PC-9 (cell line): ENCODE data around the gene TROAP. TPM values are rescaled to one million over a fixed set of nuclear protein-coding genes. Genes with fewer than 3 reads are reported as not detected.

ENCODE experiments used
- BruUV-seq: library from RNA; stranded (reverse); fragments of 400-500 nt; replicated peaks from 2 replicates; lab custom pipeline; 2021; lab: Mats Ljungman, UMichigan
- CTCF ChIA-PET: fragments of 300-600 bp; sonication (Branson Sonifier 250); formaldehyde crosslinking; loops from one replicate; lab custom pipeline; 2022; ENCODE audit warnings: antibody characterized with exemption; lab: Charles Lee
- POLR2A ChIA-PET: fragments of 300-600 bp; sonication (Branson Sonifier 250); formaldehyde crosslinking; loops from one replicate; lab custom pipeline; 2022; ENCODE audit warnings: antibody characterized with exemption; ENCODE audit not compliant: unreplicated experiment; lab: Charles Lee
- DNase-seq, 2 experiments: peaks; one replicate each; pipeline versions ENCODE4 v3.0.0 to v3.0.0-alpha.2; 2015 to 2022; ENCODE audit warnings: mixed read lengths in 1 of 2
- H2AFZ ChIP-seq: fragments of 200-600 bp; sonication (generic); 2 replicates; pipeline ENCODE4 v1.8.1; 2017; ENCODE audit warnings: antibody characterized with exemption
- H3F3A ChIP-seq: fragments of 200-600 bp; sonication (generic); 2 replicates; pipeline ENCODE4 v1.8.1; 2017; ENCODE audit warnings: antibody characterized with exemption, mild to moderate bottlenecking, low read depth; ENCODE audit not compliant: insufficient read depth
- H3K27ac ChIP-seq: fragments of 200-600 bp; sonication (generic); 2 replicates; pipeline ENCODE4 v1.6.1; 2016; ENCODE audit warnings: mixed run types
- H3K27me3 ChIP-seq: fragments of 200-600 bp; sonication (generic); 2 replicates; pipeline ENCODE4 v1.6.1; 2016; ENCODE audit warnings: low read depth, mixed run types; ENCODE audit not compliant: insufficient read depth
- H3K36me3 ChIP-seq: fragments of 200-600 bp; sonication (generic); 2 replicates; pipeline ENCODE4 v1.6.1; 2016; ENCODE audit warnings: low read depth, mixed run types
- H3K4me1 ChIP-seq: fragments of 200-600 bp; sonication (generic); replicated peaks from 2 replicates; pipeline ENCODE4 v1.6.1; 2016; ENCODE audit warnings: mixed run types; ENCODE audit not compliant: insufficient read depth
- H3K4me2 ChIP-seq: fragments of 200-600 bp; sonication (generic); 2 replicates; pipeline ENCODE4 v1.6.1; 2017; ENCODE audit warnings: mixed run types
- H3K4me3 ChIP-seq: fragments of 200-600 bp; sonication (generic); 2 replicates; pipeline ENCODE4 v1.6.1; 2016; ENCODE audit warnings: mixed run types
- H3K79me2 ChIP-seq: fragments of 200-600 bp; sonication (generic); 2 replicates; pipeline ENCODE4 v1.6.1; 2017; ENCODE audit warnings: low read depth, mixed run types
- H3K9me2 ChIP-seq: fragments of 200-600 bp; sonication (generic); 2 replicates; pipeline ENCODE4 v1.8.1; 2017; ENCODE audit warnings: mild to moderate bottlenecking; ENCODE audit not compliant: insufficient read depth
- H3K9me3 ChIP-seq: fragments of 200-600 bp; sonication (generic); 2 replicates; pipeline ENCODE4 v1.8.1; 2016; ENCODE audit warnings: low read depth; ENCODE audit not compliant: insufficient read depth
- H4K20me1 ChIP-seq: fragments of 200-600 bp; sonication (generic); 2 replicates; pipeline ENCODE4 v1.8.1; 2017; ENCODE audit not compliant: insufficient read depth
- CTCF ChIP-seq: fragments of 200-600 bp; sonication (generic); conservative IDR thresholded peaks from 2 replicates; pipeline ENCODE4 v1.6.1; 2017; ENCODE audit warnings: mixed run types, antibody characterized with exemption, mild to moderate bottlenecking, moderate library complexity
- EZH2 ChIP-seq: fragments of 200-600 bp; sonication (generic); IDR thresholded peaks from 2 replicates; pipeline ENCODE4 v1.8.0; 2017; ENCODE audit warnings: antibody characterized with exemption, low read depth
- intact Hi-C: fragments of 100-400 bp; cut with micrococcal nuclease; formaldehyde crosslinking; loops from one replicate; pipeline ENCODE4 v1.10.0; 2022; ENCODE audit not compliant: unreplicated experiment
- total RNA-seq: library from RNA; stranded (reverse); gene quantifications from 2 replicates; pipeline ENCODE4 v1.2.3, GENCODE V29; 2021

TROAP gene
- total RNA-seq, 1 experiment from 2014 or later, result 79.9 TPM

GRCh38 chr12:49330032-49330619 is 7.1 kb downstream of the TROAP start:
- no peak for TF ChIP-seq EZH2
- TF ChIP-seq CTCF, result no peak
- Histone ChIP-seq H2AFZ (no peak overlapping the region), H4K20me1 (no peaks in the 10 kb centered on the region), H3F3A (peaks cover 13% of the 10 kb centered on the region; the same call in 1 of the 2 replicates), H3K4me2 (no peak overlapping the region), H3K4me1 (no peaks in the 10 kb centered on the region), H3K79me2 (no peaks in the 10 kb centered on the region), H3K9me3 (no peaks in the 10 kb centered on the region), H3K27me3 (no peaks in the 10 kb centered on the region), H3K4me3 (no peak overlapping the region), H3K9me2 (no peaks in the 10 kb centered on the region), H3K36me3 (no peaks in the 10 kb centered on the region), H3K27ac (no peak overlapping the region)
- no peak for DNase-seq
- CTCF ChIA-PET, result interaction anchor here (0.8 kb wide), 1 partner anchor 37 kb away, joined by 6 read pairs; no protein-coding TSS in a partner anchor
- BruUV-seq, result no TSS peak
- intact Hi-C loops, result no loop called here
- POLR2A ChIA-PET, result no interaction called here

- H3F3A ChIP-seq, result peaks cover 13% of the 10 kb centered on the region; the same call in 1 of the 2 replicates
- no peaks in the 10 kb centered on the region for H3K36me3 ChIP-seq
- H4K20me1 ChIP-seq, result no peaks in the 10 kb centered on the region
- no peak overlapping the region for H3K4me2 ChIP-seq
- TF ChIP-seq CTCF, result no peak
- no peaks in the 10 kb centered on the region for H3K79me2 ChIP-seq
- no peak overlapping the region for H3K27ac ChIP-seq
- POLR2A ChIA-PET, result no interaction called here
- intact Hi-C loops, result loop anchor here (1.0 kb wide), 1 partner anchor 26 kb away; no protein-coding TSS in a partner anchor
- no peaks in the 10 kb centered on the region for H3K4me1 ChIP-seq
- DNase-seq, result no peak
- no peak overlapping the region for H3K4me3 ChIP-seq
- H2AFZ ChIP-seq, result no peak overlapping the region
- no TSS peak for BruUV-seq
- no peaks in the 10 kb centered on the region for H3K27me3 ChIP-seq
- no peaks in the 10 kb centered on the region for H3K9me3 ChIP-seq
- CTCF ChIA-PET, result interaction anchor here (0.6 to 2.2 kb wide), 8 partner anchors 8 to 183 kb away, joined by 3 to 16 read pairs (median 6); partner anchors contain the start of gene TROAP
- H3K9me2 ChIP-seq, result no peaks in the 10 kb centered on the region
Measured at GRCh38 chr12:49330631-49331379, 7.8 kb downstream of the TROAP start.

GRCh38 chr12:49331380-49332222 is 8.5 kb downstream of the TROAP start:
- H3K4me3 ChIP-seq, result no peak overlapping the region
- no peaks in the 10 kb centered on the region for H4K20me1 ChIP-seq
- H3K27me3 ChIP-seq, result no peaks in the 10 kb centered on the region
- H3K9me2 ChIP-seq, result no peaks in the 10 kb centered on the region
- DNase-seq, result peak in 1 of 2 experiments; percentile 47
- ChIA-PET POLR2A (interaction anchor here (0.7 to 0.8 kb wide), 2 partner anchors 117 to 409 kb away, joined by 4 to 9 read pairs; no protein-coding TSS in a partner anchor), CTCF (interaction anchor here (0.5 to 2.2 kb wide), 10 partner anchors 9 to 317 kb away, joined by 3 to 16 read pairs (median 5); partner anchors contain the start of gene TROAP)
- H3K36me3 ChIP-seq, result no peaks in the 10 kb centered on the region
- H3K4me1 ChIP-seq, result no peaks in the 10 kb centered on the region
- no peak overlapping the region for H2AFZ ChIP-seq
- H3K79me2 ChIP-seq, result no peaks in the 10 kb centered on the region
- H3F3A ChIP-seq, result peaks cover 13% of the 10 kb centered on the region; the same call in 1 of the 2 replicates
- intact Hi-C loops, result loop anchor here (1.0 kb wide), 1 partner anchor 26 kb away; no protein-coding TSS in a partner anchor
- H3K27ac ChIP-seq, result no peak overlapping the region
- TF ChIP-seq EZH2 (no peak), CTCF (peak; percentile 76)
- no peak overlapping the region for H3K4me2 ChIP-seq
- H3K9me3 ChIP-seq, result no peaks in the 10 kb centered on the region
- BruUV-seq, result no TSS peak
